GM06990 (cell line): Measurements from ENCODE around the gene TMEM132E.

Experiments
- DNase-seq: peaks from one replicate; pipeline ENCODE4 v3.0.0-alpha.2; 2011; ENCODE audit not compliant: insufficient read length; ENCODE audit errors: extremely low read depth
- H3K27me3 ChIP-seq: replicated peaks from 2 replicates; pipeline ENCODE4 v1.6.0; 2011; ENCODE audit warnings: low read length; ENCODE audit not compliant: control insufficient read depth, insufficient read depth
- H3K36me3 ChIP-seq: 2 replicates; pipeline ENCODE4 v1.5.1; 2011; ENCODE audit warnings: low read length; ENCODE audit not compliant: control insufficient read depth, insufficient read depth
- H3K4me3 ChIP-seq: replicated peaks from 2 replicates; pipeline ENCODE4 v1.5.1; 2011; ENCODE audit warnings: low read depth, mild to moderate bottlenecking, control low read depth, low read length
- CTCF ChIP-seq: IDR thresholded peaks from 2 replicates; pipeline ENCODE4 v1.5.1; 2011; ENCODE audit warnings: low read length, control low read depth, mild to moderate bottlenecking, inconsistent platforms; ENCODE audit not compliant: insufficient read depth, poor library complexity, severe bottlenecking

The TMEM132E gene

GRCh38 chr17:34566873-34567272 is 12.5 kb upstream of the TMEM132E start:
- Histone ChIP-seq H3K27me3 (peaks cover 2% of the 10 kb centered on the region; the same call in 1 of the 2 replicates), H3K36me3 (no peaks in the 10 kb centered on the region), H3K4me3 (no peak overlapping the region)
- TF ChIP-seq CTCF = no peak
- no peak for DNase-seq

- Histone ChIP-seq H3K27me3 (peaks cover 2% of the 10 kb centered on the region; the same call in 1 of the 2 replicates), H3K4me3 (no peak overlapping the region), H3K36me3 (no peaks in the 10 kb centered on the region)
- no peak for TF ChIP-seq CTCF
- no peak for DNase-seq
Observed at GRCh38 chr17:34567691-34568465, 11.5 kb upstream of the TMEM132E start.

GRCh38 chr17:34568953-34569352 is 10.4 kb upstream of the TMEM132E start:
- DNase-seq = no peak
- no peak for TF ChIP-seq CTCF
- Histone ChIP-seq H3K4me3 (no peak overlapping the region), H3K27me3 (peaks cover 2% of the 10 kb centered on the region; the same call in 1 of the 2 replicates), H3K36me3 (no peaks in the 10 kb centered on the region)

- no peak for DNase-seq
- Histone ChIP-seq H3K27me3 (peaks cover 2% of the 10 kb centered on the region; the same call in 1 of the 2 replicates), H3K36me3 (no peaks in the 10 kb centered on the region), H3K4me3 (no peak overlapping the region)
- no peak for TF ChIP-seq CTCF
Observed at GRCh38 chr17:34569591-34569990, 9.8 kb upstream of the TMEM132E start.

- Histone ChIP-seq H3K36me3 (no peaks in the 10 kb centered on the region), H3K27me3 (peaks cover 2% of the 10 kb centered on the region; the same call in 1 of the 2 replicates), H3K4me3 (no peak overlapping the region)
- no peak for TF ChIP-seq CTCF
- no peak for DNase-seq
Observed at GRCh38 chr17:34570506-34570905, 8.9 kb upstream of the TMEM132E start.
